Chondrocyte (in vitro differentiated cells): ENCODE measurements around the gene IDH1. TPM values are rescaled to one million over a fixed set of nuclear protein-coding genes. Genes with fewer than 3 reads are reported as not detected.
"Not testable (repeated sequence)": the region's sequence is repeated elsewhere in the genome, so short reads cannot be mapped to it uniquely, and the experiment has no call there.

Experiments used
- DNase-seq: peaks from one replicate; pipeline ENCODE4 v3.0.0; 2021; ENCODE audit warnings: mixed read lengths, low spot score
- H3K27ac Mint-ChIP-seq: one replicate; pipeline ENCODE4 v1.8.0; 2021; ENCODE audit warnings: mild to moderate bottlenecking, moderate library complexity, mixed read lengths; ENCODE audit not compliant: unreplicated experiment
- H3K27me3 Mint-ChIP-seq: 2 replicates; pipeline ENCODE4 v1.8.0; 2021; ENCODE audit warnings: low read depth, mixed read lengths
- H3K36me3 Mint-ChIP-seq: 2 replicates; pipeline ENCODE4 v1.8.0; 2021; ENCODE audit warnings: low read depth, mixed read lengths
- H3K4me1 Mint-ChIP-seq: 2 replicates; pipeline ENCODE4 v1.8.0; 2021; ENCODE audit warnings: low read depth, mild to moderate bottlenecking, mixed read lengths
- H3K4me3 Mint-ChIP-seq: one replicate; pipeline ENCODE4 v1.8.0; 2021; ENCODE audit warnings: mild to moderate bottlenecking, moderate library complexity, mixed read lengths; ENCODE audit not compliant: unreplicated experiment
- H3K9me3 Mint-ChIP-seq: 2 replicates; pipeline ENCODE4 v1.8.0; 2021; ENCODE audit warnings: low read depth, mixed read lengths
- total RNA-seq: library from RNA; stranded (reverse); gene quantifications from 3 replicates; pipeline ENCODE4 v1.2.1, GENCODE V29; 2021
- TF ChIP-seq, protein P1 (sequence below): fragments of 200-600 bp; sonication (generic); IDR thresholded peaks from 2 replicates; pipeline ENCODE4 v1.5.0; 2021; ENCODE audit warnings: antibody characterized with exemption, mild to moderate bottlenecking, moderate library complexity

IDH1 gene
- total RNA-seq, 1 donor from 2014 or later: 78.2 TPM

DNA sequence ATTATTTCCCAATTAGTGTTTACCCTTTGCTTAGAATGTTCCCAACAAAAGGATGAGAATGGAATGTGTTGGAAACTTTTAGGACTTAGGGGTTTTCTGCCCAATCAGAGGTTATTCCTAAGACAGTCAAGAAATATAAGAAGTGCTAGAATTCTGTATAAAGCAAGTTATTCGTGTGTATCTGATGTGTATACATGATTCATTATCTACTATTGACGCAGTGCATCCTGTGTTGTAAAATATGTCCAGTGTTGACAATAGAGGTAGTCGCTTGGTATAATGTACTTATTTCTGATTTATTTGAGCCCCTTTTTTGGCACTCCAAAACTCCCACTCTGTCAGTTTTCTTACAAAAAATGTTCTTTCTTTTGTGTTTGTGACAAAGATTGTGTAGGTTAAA, 12.1 kb upstream of the IDH1 start:
- TF ChIP-seq, protein P1, sequence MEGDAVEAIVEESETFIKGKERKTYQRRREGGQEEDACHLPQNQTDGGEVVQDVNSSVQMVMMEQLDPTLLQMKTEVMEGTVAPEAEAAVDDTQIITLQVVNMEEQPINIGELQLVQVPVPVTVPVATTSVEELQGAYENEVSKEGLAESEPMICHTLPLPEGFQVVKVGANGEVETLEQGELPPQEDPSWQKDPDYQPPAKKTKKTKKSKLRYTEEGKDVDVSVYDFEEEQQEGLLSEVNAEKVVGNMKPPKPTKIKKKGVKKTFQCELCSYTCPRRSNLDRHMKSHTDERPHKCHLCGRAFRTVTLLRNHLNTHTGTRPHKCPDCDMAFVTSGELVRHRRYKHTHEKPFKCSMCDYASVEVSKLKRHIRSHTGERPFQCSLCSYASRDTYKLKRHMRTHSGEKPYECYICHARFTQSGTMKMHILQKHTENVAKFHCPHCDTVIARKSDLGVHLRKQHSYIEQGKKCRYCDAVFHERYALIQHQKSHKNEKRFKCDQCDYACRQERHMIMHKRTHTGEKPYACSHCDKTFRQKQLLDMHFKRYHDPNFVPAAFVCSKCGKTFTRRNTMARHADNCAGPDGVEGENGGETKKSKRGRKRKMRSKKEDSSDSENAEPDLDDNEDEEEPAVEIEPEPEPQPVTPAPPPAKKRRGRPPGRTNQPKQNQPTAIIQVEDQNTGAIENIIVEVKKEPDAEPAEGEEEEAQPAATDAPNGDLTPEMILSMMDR: no peak
- peaks cover 3% of the 10 kb centered on the region for H3K9me3 Mint-ChIP-seq
- peak overlapping the region; percentile 89 for H3K4me3 Mint-ChIP-seq
- DNase-seq: no peak
- peaks cover 7% of the 10 kb centered on the region for H3K36me3 Mint-ChIP-seq
- peaks cover 33% of the 10 kb centered on the region for H3K4me1 Mint-ChIP-seq
- peak overlapping the region; percentile 99 for H3K27ac Mint-ChIP-seq
- H3K27me3 Mint-ChIP-seq: no peaks in the 10 kb centered on the region

DNA sequence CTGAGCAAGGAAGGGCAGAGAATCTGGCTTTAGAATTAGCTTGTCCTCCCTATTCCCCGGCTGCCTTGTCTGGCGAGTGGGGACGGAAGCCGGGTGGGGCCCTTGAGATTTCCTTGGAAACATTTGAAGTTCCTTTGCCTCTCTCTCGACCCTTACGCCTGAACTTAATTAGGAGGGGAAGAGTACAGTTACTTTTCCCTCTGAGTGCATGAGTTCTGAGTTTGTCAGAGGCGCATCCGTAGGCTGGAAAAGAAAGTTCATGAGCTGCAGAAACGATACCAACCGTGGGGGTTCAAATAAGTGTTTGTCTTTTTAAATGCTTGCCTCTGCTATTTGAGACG, 11.7 kb upstream of the IDH1 start:
- Mint-ChIP-seq H3K9me3 (peaks cover 4% of the 10 kb centered on the region), H3K27ac (peak overlapping the region; percentile 99), H3K36me3 (peaks cover 5% of the 10 kb centered on the region), H3K4me1 (peaks cover 33% of the 10 kb centered on the region), H3K4me3 (peak overlapping the region; percentile 89), H3K27me3 (no peaks in the 10 kb centered on the region)
- TF ChIP-seq, protein P1: no peak
- no peak for DNase-seq

DNA sequence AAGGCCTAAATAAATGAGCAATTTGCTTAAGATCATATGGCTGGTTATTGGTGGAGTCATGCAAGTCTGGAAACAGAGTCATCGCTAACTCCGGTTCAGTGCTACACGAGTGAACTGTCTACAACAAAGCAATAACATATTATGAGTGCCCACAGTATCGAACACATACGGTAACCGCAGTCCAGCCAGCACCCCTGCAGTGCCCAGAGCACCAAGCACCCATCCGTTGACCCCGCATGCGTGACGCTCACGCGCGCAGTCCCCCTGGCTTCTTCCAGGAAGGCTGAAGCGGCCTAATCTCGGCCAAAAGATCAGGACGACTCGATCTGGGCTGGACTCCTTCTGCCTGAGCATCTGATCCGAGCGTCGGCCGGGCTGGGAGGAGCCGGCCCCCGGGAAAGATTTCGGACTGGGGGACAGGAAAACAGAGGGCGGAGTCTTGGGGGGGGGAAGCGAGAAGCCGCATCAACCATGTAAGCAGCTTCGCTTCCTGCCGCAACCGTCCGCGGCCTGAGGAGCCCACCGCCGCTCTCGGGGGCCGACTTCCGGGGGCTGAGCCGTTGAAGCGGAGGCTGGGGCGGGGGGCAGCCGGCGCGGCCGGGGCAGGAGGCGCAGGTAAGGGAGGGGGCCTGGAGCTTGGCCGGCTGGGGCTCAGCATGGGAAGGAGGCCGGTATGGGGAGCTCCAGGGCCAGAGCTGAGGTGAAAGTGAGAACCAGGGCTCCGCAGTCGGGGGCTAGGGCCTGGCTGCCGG, 11.1 kb upstream of the IDH1 start, which contains the start of gene PIKFYVE:
PIKFYVE (plus strand) TSS at position 455 of the 752 bp plus-strand sequence. CDS start 5,265 bp downstream, outside the sequence.
- peaks cover 33% of the 10 kb centered on the region for H3K4me1 Mint-ChIP-seq
- H3K36me3 Mint-ChIP-seq: peaks cover 2% of the 10 kb centered on the region
- peak within 1 kb of the TSS; percentile 99 for H3K27ac Mint-ChIP-seq
- peaks cover 4% of the 10 kb centered on the region for H3K9me3 Mint-ChIP-seq
- H3K4me3 Mint-ChIP-seq: peak within 1 kb of the TSS; percentile 89
- DNase-seq: peak; percentile 96
- TF ChIP-seq, protein P1: peak; percentile 43
- H3K27me3 Mint-ChIP-seq: no peaks in the 10 kb centered on the region

DNA sequence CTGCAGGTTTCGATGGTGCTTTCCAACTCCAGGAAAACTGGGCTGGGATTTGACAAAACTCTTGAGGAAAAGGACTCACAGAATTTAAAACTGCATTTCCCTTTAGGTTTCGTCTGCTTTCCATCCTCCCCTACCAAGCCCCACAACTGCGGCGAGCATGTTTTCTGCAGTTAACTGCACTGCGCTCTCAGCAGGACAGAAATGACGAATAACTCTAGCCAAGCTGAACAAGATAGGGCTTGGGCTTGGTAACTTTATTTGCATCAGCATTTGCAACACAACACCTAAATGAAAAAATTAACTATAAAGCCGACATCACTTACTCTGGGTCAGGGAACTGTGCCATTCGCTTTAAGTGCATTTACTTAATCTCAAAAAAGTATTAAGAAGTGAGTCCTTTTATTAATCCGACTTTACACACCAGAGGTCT, 10.5 kb upstream of the IDH1 start:
- Mint-ChIP-seq H3K4me3 (peak overlapping the region; percentile 89), H3K9me3 (peaks cover 4% of the 10 kb centered on the region), H3K27me3 (no peaks in the 10 kb centered on the region), H3K36me3 (peaks cover 2% of the 10 kb centered on the region), H3K27ac (peak overlapping the region; percentile 99), H3K4me1 (peaks cover 33% of the 10 kb centered on the region)
- TF ChIP-seq, protein P1: no peak
- DNase-seq: no peak

DNA sequence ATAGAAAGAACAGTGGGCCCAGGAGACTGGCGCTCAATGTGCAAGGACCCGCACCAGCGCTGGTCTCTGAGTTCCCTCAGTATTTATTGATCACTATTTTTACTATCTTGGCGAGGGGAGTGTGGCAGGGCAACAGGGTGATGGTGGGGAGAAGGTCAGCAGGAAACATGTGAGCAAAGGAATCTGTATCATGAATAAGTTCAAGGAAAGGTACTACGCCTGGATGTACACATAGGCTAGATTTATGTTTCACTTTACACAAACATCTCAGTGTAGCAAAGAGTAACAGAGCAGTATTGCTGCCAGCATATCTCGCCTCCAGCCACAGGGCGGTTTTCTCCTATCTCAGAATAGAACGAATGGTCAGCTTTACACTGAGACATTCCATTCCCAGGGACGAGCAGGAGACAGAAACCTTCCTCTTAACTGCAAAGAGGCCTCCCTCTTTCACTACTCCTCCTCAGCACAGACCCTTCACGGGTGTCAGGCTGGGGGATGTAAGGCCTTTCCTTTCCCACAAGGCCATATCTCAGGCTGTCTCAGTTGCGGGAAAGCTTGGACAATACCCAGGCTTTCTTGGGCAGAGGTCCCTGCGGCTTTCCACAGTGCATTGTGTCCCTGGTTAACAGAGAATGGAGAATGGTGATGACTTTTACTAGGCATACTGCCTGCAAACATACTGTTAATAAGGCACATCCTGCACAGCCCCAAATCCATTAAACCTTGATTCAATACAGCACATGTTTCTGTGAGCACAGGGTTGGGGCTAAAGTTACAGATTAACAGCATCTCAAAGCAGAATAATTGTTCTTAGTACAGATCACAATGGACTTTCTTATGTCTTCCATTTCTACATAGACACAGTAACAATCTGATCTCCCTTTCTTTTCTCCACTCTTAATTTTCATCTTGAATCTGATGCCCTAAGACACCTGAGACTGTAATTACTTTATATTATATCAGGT, 2.3 kb upstream of the IDH1 start:
- Mint-ChIP-seq H3K4me1 (peaks cover 23% of the 10 kb centered on the region), H3K27ac (peak overlapping the region; percentile 20)
- DNase-seq, H3K36me3 Mint-ChIP-seq, H3K27me3 Mint-ChIP-seq, H3K9me3 Mint-ChIP-seq, H3K4me3 Mint-ChIP-seq: not testable (repeated sequence)
